ENCODE results near the gene CPED1. TPM values are rescaled to one million over a fixed set of nuclear protein-coding genes. Genes with fewer than 3 reads are reported as not detected.
"Not testable (repeated sequence)": the region's sequence is repeated elsewhere in the genome, so short reads cannot be mapped to it uniquely, and the experiment has no call there.

The CPED1 gene
- total RNA-seq, 1 donor from 2014 or later: not detected

DNA sequence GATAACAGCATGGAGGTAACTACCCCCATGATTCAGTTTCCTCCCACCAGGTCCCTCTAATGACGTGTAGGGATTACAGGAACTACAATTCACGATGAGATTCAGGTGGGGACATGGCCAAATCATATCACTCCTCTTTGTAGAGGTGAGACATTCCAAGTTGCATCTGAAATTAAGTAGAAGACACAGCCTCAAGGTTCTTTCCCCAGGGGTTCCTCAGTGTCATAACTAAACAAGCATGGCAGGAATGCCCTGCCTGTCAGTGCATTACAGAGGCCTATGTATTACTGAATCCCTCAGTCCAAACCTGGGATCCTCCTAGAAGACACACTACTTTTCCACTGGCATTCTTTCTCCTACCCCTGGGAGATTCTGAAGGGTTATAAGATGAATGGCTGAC, 297.7 kb downstream of the CPED1 start:
- no peak overlapping the region for H3K4me3 ChIP-seq
- DNase-seq (ENCODE audit: low spot score): no peak
- Mint-ChIP-seq H3K9me3 (peaks cover 18% of the 10 kb centered on the region), H3K4me1 (no peaks in the 10 kb centered on the region), H3K27ac (no peak overlapping the region), H3K36me3 (peaks cover 5% of the 10 kb centered on the region), H3K27me3 (ENCODE audit: insufficient read depth, low read depth) (peaks cover 2% of the 10 kb centered on the region), H3K4me3 (no peak overlapping the region)
- H3K9ac ChIP-seq: no peak overlapping the region
- no peaks in the 10 kb centered on the region for H3F3A ChIP-seq (ENCODE audit: low read depth)
- H3K4me2 ChIP-seq: no peak overlapping the region
- TF ChIP-seq EZH2phosphoT487 (IDR thresholded peaks at IDR 0.05): no peak
- TF ChIP-seq, protein P1, sequence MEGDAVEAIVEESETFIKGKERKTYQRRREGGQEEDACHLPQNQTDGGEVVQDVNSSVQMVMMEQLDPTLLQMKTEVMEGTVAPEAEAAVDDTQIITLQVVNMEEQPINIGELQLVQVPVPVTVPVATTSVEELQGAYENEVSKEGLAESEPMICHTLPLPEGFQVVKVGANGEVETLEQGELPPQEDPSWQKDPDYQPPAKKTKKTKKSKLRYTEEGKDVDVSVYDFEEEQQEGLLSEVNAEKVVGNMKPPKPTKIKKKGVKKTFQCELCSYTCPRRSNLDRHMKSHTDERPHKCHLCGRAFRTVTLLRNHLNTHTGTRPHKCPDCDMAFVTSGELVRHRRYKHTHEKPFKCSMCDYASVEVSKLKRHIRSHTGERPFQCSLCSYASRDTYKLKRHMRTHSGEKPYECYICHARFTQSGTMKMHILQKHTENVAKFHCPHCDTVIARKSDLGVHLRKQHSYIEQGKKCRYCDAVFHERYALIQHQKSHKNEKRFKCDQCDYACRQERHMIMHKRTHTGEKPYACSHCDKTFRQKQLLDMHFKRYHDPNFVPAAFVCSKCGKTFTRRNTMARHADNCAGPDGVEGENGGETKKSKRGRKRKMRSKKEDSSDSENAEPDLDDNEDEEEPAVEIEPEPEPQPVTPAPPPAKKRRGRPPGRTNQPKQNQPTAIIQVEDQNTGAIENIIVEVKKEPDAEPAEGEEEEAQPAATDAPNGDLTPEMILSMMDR (IDR thresholded peaks at IDR 0.05): no peak
- TF ChIP-seq EZH2 (IDR thresholded peaks at IDR 0.05): no peak
- H3K36me3 ChIP-seq: no peaks in the 10 kb centered on the region
- no peaks in the 10 kb centered on the region for H3K27me3 ChIP-seq
- H2AFZ ChIP-seq (replicated peaks): no peak overlapping the region
- H3K27ac ChIP-seq: no peak overlapping the region
- H3K4me1 ChIP-seq: no peaks in the 10 kb centered on the region
- H3K9me3 ChIP-seq (ENCODE audit: low read depth): no peaks in the 10 kb centered on the region
- no peaks in the 10 kb centered on the region for H3K79me2 ChIP-seq (ENCODE audit: low read depth)
- H4K20me1 ChIP-seq (ENCODE audit: low read depth): no peaks in the 10 kb centered on the region

DNA sequence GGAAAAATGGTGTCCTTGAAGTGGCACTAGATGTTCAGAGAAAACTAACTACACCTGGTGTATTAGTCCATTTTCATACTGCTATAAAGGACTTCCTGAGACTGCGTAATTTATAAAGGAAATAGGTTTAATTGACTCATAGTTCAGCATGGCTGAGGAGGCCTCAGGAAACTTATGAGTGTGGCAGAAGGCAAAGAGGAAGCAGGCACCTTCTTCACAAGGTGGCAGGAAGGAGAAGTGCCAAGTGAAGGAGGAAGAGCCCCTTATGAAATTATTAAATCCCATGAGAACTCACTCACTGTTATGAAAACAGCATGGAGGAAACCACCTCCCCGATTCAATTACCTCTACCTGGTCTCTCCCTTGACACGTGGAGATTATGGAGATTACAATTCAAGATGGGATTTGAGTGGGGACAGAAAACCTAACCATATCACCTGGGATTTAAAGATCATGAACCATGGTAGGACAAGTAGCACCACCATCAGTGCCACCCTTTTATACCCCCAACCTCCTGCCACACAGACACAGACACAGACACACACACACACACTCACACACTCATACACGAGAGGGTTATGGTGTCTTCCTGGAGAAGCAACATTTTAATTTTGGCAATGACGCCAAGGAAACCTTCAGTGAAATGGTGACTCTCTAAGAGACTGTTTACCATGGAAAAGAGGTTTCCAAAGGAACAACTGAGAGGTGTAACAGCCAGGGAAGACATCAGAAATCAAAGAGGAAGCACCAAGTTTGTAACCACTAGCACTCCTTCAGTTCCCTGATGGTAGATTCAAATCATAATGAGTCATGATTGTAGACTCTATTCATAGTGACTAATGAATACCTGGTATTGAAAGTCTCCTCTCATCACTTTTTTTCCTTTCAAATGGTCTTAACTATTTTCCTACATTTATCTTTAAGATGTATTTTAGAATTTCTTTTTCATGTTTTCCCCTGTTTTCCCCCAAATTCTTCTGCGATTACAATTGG, 298.5 kb downstream of the CPED1 start:
- H3K79me2 ChIP-seq (ENCODE audit: low read depth): no peaks in the 10 kb centered on the region
- H2AFZ ChIP-seq (replicated peaks): no peak overlapping the region
- H3K9me3 ChIP-seq (ENCODE audit: low read depth): no peaks in the 10 kb centered on the region
- H3K27me3 Mint-ChIP-seq (ENCODE audit: insufficient read depth, low read depth): peaks cover 2% of the 10 kb centered on the region
- no peaks in the 10 kb centered on the region for H4K20me1 ChIP-seq (ENCODE audit: low read depth)
- peaks cover 5% of the 10 kb centered on the region for H3K36me3 Mint-ChIP-seq
- no peak overlapping the region for H3K27ac ChIP-seq
- no peaks in the 10 kb centered on the region for H3F3A ChIP-seq (ENCODE audit: low read depth)
- H3K4me3 Mint-ChIP-seq: no peak overlapping the region
- no peaks in the 10 kb centered on the region for H3K4me1 ChIP-seq
- no peak overlapping the region for H3K4me3 ChIP-seq
- no peak for DNase-seq (ENCODE audit: low spot score)
- H3K36me3 ChIP-seq: no peaks in the 10 kb centered on the region
- no peaks in the 10 kb centered on the region for H3K4me1 Mint-ChIP-seq
- H3K27me3 ChIP-seq: no peaks in the 10 kb centered on the region
- TF ChIP-seq EZH2phosphoT487 (IDR thresholded peaks at IDR 0.05) (no peak), EZH2 (IDR thresholded peaks at IDR 0.05) (no peak)
- TF ChIP-seq, protein P1 (IDR thresholded peaks at IDR 0.05): no peak
- H3K9me3 Mint-ChIP-seq: peaks cover 21% of the 10 kb centered on the region
- H3K27ac Mint-ChIP-seq: peak overlapping the region; percentile 72
- no peak overlapping the region for H3K9ac ChIP-seq
- no peak overlapping the region for H3K4me2 ChIP-seq

DNA sequence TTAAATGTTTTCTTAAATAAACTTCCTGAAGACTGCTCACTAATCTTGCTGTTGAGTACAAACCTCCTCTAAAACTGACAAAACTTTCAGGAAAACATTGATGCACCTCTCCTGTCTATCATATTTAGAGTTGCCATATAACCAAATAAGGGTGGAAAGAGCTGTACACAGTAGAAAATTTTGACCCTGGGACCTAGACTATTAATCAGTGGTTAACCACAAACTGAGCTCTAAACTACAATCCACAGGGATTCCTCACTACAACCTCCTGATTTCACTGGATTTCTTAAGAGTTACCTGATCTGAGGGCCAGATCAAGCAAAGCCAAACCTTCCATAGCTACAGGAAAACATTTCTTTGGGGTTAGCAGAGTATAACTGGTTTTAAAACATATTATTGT, 300.4 kb downstream of the CPED1 start:
- no peaks in the 10 kb centered on the region for H3K27me3 ChIP-seq
- H3K27ac Mint-ChIP-seq: no peak overlapping the region
- peaks cover 5% of the 10 kb centered on the region for H3K36me3 Mint-ChIP-seq
- H3K9me3 Mint-ChIP-seq: peaks cover 20% of the 10 kb centered on the region
- H2AFZ ChIP-seq (replicated peaks): no peak overlapping the region
- TF ChIP-seq, protein P1 (IDR thresholded peaks at IDR 0.05): no peak
- no peak for TF ChIP-seq EZH2 (IDR thresholded peaks at IDR 0.05)
- TF ChIP-seq EZH2phosphoT487 (IDR thresholded peaks at IDR 0.05): no peak
- no peaks in the 10 kb centered on the region for H3K79me2 ChIP-seq (ENCODE audit: low read depth)
- H3K27ac ChIP-seq: no peak overlapping the region
- peaks cover 2% of the 10 kb centered on the region for H3K27me3 Mint-ChIP-seq (ENCODE audit: insufficient read depth, low read depth)
- no peak overlapping the region for H3K4me3 Mint-ChIP-seq
- H3F3A ChIP-seq (ENCODE audit: low read depth): no peaks in the 10 kb centered on the region
- no peaks in the 10 kb centered on the region for H3K36me3 ChIP-seq
- no peak overlapping the region for H3K4me2 ChIP-seq
- H3K9ac ChIP-seq: no peak overlapping the region
- H3K4me3 ChIP-seq: no peak overlapping the region
- no peaks in the 10 kb centered on the region for H3K4me1 ChIP-seq
- H3K9me3 ChIP-seq (ENCODE audit: low read depth): no peaks in the 10 kb centered on the region
- H4K20me1 ChIP-seq (ENCODE audit: low read depth): no peaks in the 10 kb centered on the region
- no peaks in the 10 kb centered on the region for H3K4me1 Mint-ChIP-seq
- DNase-seq (ENCODE audit: low spot score): no peak

DNA sequence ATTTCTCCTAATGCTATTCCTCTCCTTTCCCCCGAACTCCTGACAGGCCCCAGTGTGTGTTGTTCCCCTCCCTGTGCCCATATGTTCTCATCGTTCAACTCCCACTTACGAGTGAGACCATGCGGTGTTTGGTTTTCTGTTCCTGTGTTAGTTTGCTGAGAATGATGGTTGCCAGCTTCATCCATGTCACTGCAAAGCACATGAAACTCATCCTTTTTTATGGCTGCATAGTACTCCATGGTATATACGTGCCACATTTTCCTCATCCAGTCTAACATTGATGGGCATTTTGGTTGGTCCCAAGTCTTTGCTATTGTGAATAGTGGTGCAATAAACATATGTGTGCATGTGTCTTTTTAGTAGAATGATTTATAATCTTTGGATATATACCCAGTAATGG, 301.4 kb downstream of the CPED1 start:
- not testable (repeated sequence) for H3K4me3 ChIP-seq; H3K9me3 ChIP-seq (ENCODE audit: low read depth); H3K4me1 ChIP-seq; H3K27ac Mint-ChIP-seq; H3K36me3 Mint-ChIP-seq; H3K27me3 ChIP-seq; H3K4me2 ChIP-seq; H4K20me1 ChIP-seq (ENCODE audit: low read depth); H3K36me3 ChIP-seq; H3K9ac ChIP-seq; H3F3A ChIP-seq (ENCODE audit: low read depth); DNase-seq (ENCODE audit: low spot score); H3K4me3 Mint-ChIP-seq; H2AFZ ChIP-seq (replicated peaks); H3K27ac ChIP-seq; H3K27me3 Mint-ChIP-seq (ENCODE audit: insufficient read depth, low read depth); H3K4me1 Mint-ChIP-seq; H3K79me2 ChIP-seq (ENCODE audit: low read depth)
- peaks cover 11% of the 10 kb centered on the region for H3K9me3 Mint-ChIP-seq
